GM23248 (cell line): ENCODE results near the gene PPM1H. TPM values are rescaled to one million over a fixed set of nuclear protein-coding genes. Genes with fewer than 3 reads are reported as not detected.

Source experiments
- DNase-seq: peaks from one replicate; pipeline ENCODE4 v3.0.0-alpha.2; 2015
- H2AFZ ChIP-seq: fragments of 200-600 bp; sonication (generic); 2 replicates; pipeline ENCODE4 v1.6.1; 2016; ENCODE audit warnings: antibody characterized with exemption
- H3F3A ChIP-seq: fragments of 200-600 bp; sonication (generic); 2 replicates; pipeline ENCODE4 v1.6.1; 2016; ENCODE audit warnings: mild to moderate bottlenecking, antibody characterized with exemption, mixed run types; ENCODE audit not compliant: insufficient read depth
- H3K27ac ChIP-seq: fragments of 200-600 bp; sonication (generic); 2 replicates; pipeline ENCODE4 v1.5.1; 2016; ENCODE audit warnings: mild to moderate bottlenecking
- H3K27me3 ChIP-seq: fragments of 200-600 bp; sonication (generic); replicated peaks from 2 replicates; pipeline ENCODE4 v1.6.1; 2016; ENCODE audit warnings: mild to moderate bottlenecking; ENCODE audit not compliant: insufficient read depth
- H3K36me3 ChIP-seq: fragments of 200-600 bp; sonication (generic); 2 replicates; pipeline ENCODE4 v1.6.1; 2016; ENCODE audit warnings: low read depth, mild to moderate bottlenecking
- H3K4me1 ChIP-seq: fragments of 200-600 bp; sonication (generic); 2 replicates; pipeline ENCODE4 v1.6.1; 2016; ENCODE audit warnings: mild to moderate bottlenecking; ENCODE audit not compliant: insufficient read depth
- H3K4me2 ChIP-seq: fragments of 200-600 bp; sonication (generic); one replicate; pipeline ENCODE4 v1.6.1; 2016; ENCODE audit warnings: mild to moderate bottlenecking; ENCODE audit not compliant: unreplicated experiment
- H3K4me3 ChIP-seq: fragments of 200-600 bp; sonication (generic); 2 replicates; pipeline ENCODE4 v1.5.1; 2016; ENCODE audit warnings: mild to moderate bottlenecking
- H3K79me2 ChIP-seq: fragments of 200-600 bp; sonication (generic); 2 replicates; pipeline ENCODE4 v1.6.1; 2016; ENCODE audit warnings: mild to moderate bottlenecking; ENCODE audit not compliant: insufficient read depth
- H3K9ac ChIP-seq: fragments of 200-600 bp; sonication (generic); 2 replicates; pipeline ENCODE4 v1.6.1; 2016; ENCODE audit warnings: mild to moderate bottlenecking
- H3K9me2 ChIP-seq: fragments of 200-600 bp; sonication (generic); 2 replicates; pipeline ENCODE4 v1.6.1; 2016; ENCODE audit warnings: mixed run types, mild to moderate bottlenecking, moderate library complexity; ENCODE audit not compliant: insufficient read depth
- H3K9me3 ChIP-seq: fragments of 200-600 bp; sonication (generic); one replicate; pipeline ENCODE4 v1.6.1; 2017; ENCODE audit warnings: low read depth
- H4K20me1 ChIP-seq: fragments of 200-600 bp; sonication (generic); 2 replicates; pipeline ENCODE4 v1.6.0; 2016; ENCODE audit not compliant: insufficient read depth
- EZH2 ChIP-seq: fragments of 200-600 bp; sonication (generic); IDR thresholded peaks from 2 replicates; pipeline ENCODE4 v1.6.1; 2018; ENCODE audit warnings: antibody characterized with exemption, mild to moderate bottlenecking; ENCODE audit not compliant: insufficient read depth, poor library complexity, severe bottlenecking
- EZH2phosphoT487 ChIP-seq: fragments of 200-600 bp; sonication (generic); IDR thresholded peaks from 2 replicates; pipeline ENCODE4 v1.6.1; 2018; ENCODE audit warnings: antibody characterized with exemption, moderate library complexity, mild to moderate bottlenecking, low read depth; ENCODE audit not compliant: insufficient read depth
- WGBS, 2 experiments: methylation state at CpG; one replicate each; pipeline ENCODE4 v1.1.6; 2015 to 2017; ENCODE audit warnings: low lambda C conversion rate in 2 of 2, low coverage in 1 of 2; ENCODE audit errors: missing lambda C conversion rate in 2 of 2; 5-methylcytosine and 5-hydroxymethylcytosine counted together
- in situ Hi-C: fragments of 300-500 bp; cut with MboI; formaldehyde crosslinking; loops from 2 replicates; pipeline ENCODE4 v1.15.0; 2020
- polyA plus RNA-seq: library from polyadenylated mRNA; unstranded; fragments of >200 nt; fragmentation: Nextera tagmentation; extraction: Ambion mirVana; gene quantifications from 2 replicates; pipeline ENCODE4 v1.2.1, GENCODE V29; 2016
- total RNA-seq: library from RNA; depleted of rRNA; stranded (reverse); fragments of >200 nt; shearing (Covaris generic); gene quantifications from 2 replicates; pipeline ENCODE4 v1.2.3, GENCODE V29; 2014

The PPM1H gene
- total and polyA plus RNA-seq, 2 experiments from 2014 or later: 0.13 to 1.2 TPM

DNA sequence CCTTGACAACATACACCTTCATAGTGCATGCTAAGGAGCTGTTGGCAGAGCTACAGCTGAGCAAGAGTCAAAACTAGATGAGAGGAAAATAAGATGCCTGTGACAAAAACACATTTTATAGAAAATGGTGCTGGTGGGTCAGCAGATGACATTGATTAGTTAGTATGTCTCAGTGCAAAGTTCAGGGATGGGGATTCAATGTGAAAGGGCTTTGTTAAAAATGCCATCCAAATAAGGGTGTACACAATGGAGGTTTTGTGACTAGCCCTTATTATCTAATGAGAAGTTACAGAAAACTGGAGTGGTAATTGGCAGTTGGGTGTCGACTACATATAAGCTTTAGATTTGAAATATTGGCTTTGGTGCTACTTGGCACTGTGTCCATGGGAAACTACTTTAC lies 299.3 kb downstream of the PPM1H start:
- 92 to 95% methylated on average over 1 of the region's 1 CpG for WGBS, 2 experiments
- H3K27ac ChIP-seq: no peak overlapping the region
- peaks cover 18% of the 10 kb centered on the region for H3K4me1 ChIP-seq
- H3K9me3 ChIP-seq: no peaks in the 10 kb centered on the region
- H3K79me2 ChIP-seq: no peaks in the 10 kb centered on the region
- DNase-seq: no peak
- H3K4me3 ChIP-seq: no peak overlapping the region
- H3K27me3 ChIP-seq: no peaks in the 10 kb centered on the region
- H2AFZ ChIP-seq: no peak overlapping the region
- H3K9ac ChIP-seq: no peak overlapping the region
- no peaks in the 10 kb centered on the region for H3K9me2 ChIP-seq
- H4K20me1 ChIP-seq: no peaks in the 10 kb centered on the region
- H3K4me2 ChIP-seq: no peak overlapping the region
- peaks cover 14% of the 10 kb centered on the region; the same call in 1 of the 2 replicates for H3F3A ChIP-seq
- no peaks in the 10 kb centered on the region for H3K36me3 ChIP-seq
- TF ChIP-seq EZH2 (no peak), EZH2phosphoT487 (no peak)
- in situ Hi-C loops: no loop called here

DNA sequence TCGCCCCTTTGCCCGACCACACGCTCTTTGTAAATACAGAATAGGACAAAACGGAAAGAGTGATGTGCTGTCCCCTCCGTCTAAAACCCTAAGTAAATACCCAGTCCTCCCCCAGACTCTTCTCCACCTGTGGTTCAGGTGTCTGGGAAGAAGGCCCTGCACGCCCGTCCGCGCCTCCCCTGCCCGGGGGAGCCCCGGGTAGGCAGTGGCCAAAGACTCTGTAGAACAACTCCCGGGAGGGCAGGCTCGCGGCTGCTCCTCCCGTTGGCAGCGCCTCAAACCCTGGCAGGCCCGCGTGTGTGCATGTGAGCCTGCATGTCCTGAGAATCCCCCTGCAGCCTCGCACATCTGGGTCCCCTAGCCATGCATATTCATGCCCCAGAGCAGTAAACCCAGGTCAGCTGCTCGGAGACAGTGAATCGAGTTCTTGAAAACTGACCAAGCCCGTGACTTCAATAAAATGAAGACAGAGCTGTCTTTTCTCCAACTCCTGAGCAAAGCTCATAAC lies 302.5 kb downstream of the PPM1H start:
- H3K9me3 ChIP-seq: no peaks in the 10 kb centered on the region
- WGBS, 2 experiments: 2 to 3% methylated on average over 18 to 22 of the region's 22 CpGs
- H3K4me2 ChIP-seq: peak overlapping the region; percentile 77
- no peaks in the 10 kb centered on the region for H3K27me3 ChIP-seq
- no peaks in the 10 kb centered on the region for H3K36me3 ChIP-seq
- no peaks in the 10 kb centered on the region for H4K20me1 ChIP-seq
- H3K9ac ChIP-seq: peak overlapping the region; percentile 72
- H3K9me2 ChIP-seq: no peaks in the 10 kb centered on the region
- H3K79me2 ChIP-seq: no peaks in the 10 kb centered on the region
- TF ChIP-seq EZH2phosphoT487: no peak
- H3K27ac ChIP-seq: peak overlapping the region; percentile 71
- peak; percentile 69 for DNase-seq
- in situ Hi-C loops: no loop called here
- H3K4me1 ChIP-seq: peaks cover 19% of the 10 kb centered on the region
- peak overlapping the region; percentile 74 for H2AFZ ChIP-seq
- peaks cover 23% of the 10 kb centered on the region for H3F3A ChIP-seq
- H3K4me3 ChIP-seq: peak overlapping the region; percentile 72

DNA sequence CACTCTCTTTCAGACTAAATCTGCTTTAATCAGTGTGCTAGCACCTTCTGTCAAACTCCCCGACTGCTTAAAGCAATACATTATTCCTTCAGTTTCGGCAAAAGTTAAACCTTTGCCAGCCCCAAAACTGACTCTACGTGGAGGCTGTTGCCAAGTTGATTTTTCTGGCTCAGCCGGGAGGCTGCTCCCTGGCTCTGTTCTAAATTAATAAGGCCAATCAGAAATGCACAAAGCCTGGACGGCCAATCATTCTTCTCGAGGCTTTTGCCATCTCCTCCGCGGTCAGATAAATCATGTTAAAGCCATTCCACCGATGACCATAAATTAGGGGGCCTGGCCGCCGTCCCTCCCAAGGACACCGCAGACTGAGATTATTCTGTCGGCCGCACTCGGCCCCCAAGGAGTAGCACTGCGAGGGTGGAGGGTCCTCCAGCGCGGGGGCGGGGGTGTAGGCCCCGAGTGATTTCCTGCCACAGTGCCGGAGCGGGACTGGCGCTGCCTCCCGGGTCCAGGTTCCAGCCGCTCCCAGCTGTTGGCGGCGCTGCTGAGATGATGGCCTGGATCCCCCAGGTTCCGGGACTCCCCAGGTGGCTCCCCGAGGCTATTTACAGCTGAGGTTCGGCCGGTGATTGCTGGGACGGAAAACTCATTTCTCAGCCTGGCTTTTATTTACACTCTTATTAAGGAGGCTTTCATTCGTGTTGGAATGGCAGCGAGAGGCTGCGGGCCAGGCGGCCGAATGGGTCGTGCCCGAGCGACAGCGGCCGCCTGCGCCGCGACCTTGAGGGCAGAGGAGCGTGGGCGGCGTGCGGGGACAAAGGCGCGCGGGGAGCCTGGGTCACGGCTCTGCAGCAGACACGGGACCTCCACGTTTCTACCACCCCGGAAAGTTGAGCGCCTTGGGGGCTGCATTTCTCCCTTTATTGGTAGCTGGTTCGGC lies 303.2 kb downstream of the PPM1H start:
- Histone ChIP-seq H3K9me2 (no peaks in the 10 kb centered on the region), H3K4me3 (peak overlapping the region; percentile 72), H3K27me3 (no peaks in the 10 kb centered on the region), H3F3A (peaks cover 31% of the 10 kb centered on the region), H3K79me2 (no peaks in the 10 kb centered on the region), H3K4me1 (peaks cover 19% of the 10 kb centered on the region), H3K36me3 (no peaks in the 10 kb centered on the region), H3K27ac (peak overlapping the region; percentile 71), H3K9me3 (no peaks in the 10 kb centered on the region), H2AFZ (peak overlapping the region; percentile 74), H4K20me1 (no peaks in the 10 kb centered on the region), H3K9ac (peak overlapping the region; percentile 72), H3K4me2 (peak overlapping the region; percentile 77)
- in situ Hi-C loops: no loop called here
- peak; percentile 90 for DNase-seq
- TF ChIP-seq EZH2 (no peak), EZH2phosphoT487 (0 out of 2 replicates have a peak, but pooled peaks have one; percentile 41)
- WGBS, 2 experiments: 1 to 2% methylated on average over 55 to 56 of the region's 58 CpGs

DNA sequence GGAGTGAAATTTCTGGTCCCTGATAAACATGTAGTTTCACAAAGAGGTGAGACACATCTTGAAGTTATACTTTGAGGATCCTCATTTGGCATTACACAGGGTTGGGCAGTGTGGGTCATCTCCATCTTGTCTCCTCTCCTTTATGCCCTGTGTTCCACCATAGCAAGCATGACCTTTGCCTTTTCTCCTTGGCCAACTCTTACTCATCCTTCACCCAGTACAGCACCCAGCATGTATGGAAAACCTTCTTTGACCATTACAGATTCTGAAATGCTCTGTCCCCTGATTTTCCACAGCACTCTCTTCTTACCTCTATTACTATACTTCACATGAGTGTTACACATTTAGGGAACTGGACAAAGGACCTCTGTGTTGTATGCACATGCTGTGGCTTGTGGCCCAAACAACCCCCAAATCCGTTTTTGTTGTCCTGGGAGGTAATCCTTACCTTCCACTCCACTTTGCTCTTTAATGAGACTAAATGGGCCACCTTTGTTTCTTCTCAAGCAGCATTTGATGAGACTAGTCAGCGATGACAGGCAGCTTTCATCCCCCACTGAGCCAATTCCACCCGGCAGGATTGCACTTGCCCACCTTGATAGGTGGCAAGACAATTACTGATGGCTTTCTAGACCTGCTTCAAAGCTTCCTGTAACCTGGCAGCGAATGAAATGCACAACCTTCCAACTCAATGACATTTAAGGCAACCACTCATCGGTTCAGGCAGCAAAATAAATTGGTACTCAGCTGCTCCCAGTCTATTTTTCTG lies 304.8 kb downstream of the PPM1H start:
- Histone ChIP-seq H3K27ac (no peak overlapping the region), H3K4me1 (peaks cover 20% of the 10 kb centered on the region), H3K27me3 (no peaks in the 10 kb centered on the region), H3K9me2 (no peaks in the 10 kb centered on the region), H3K4me3 (peak overlapping the region; percentile 72; the same call in 1 of the 2 replicates), H3K9ac (no peak overlapping the region), H3K36me3 (no peaks in the 10 kb centered on the region), H4K20me1 (no peaks in the 10 kb centered on the region), H3K9me3 (no peaks in the 10 kb centered on the region), H3K79me2 (no peaks in the 10 kb centered on the region), H2AFZ (no peak overlapping the region), H3K4me2 (peak overlapping the region; percentile 77), H3F3A (peaks cover 32% of the 10 kb centered on the region)
- DNase-seq: no peak
- 95 to 96% methylated on average over 5 of the region's 5 CpGs for WGBS, 2 experiments
- in situ Hi-C loops: no loop called here
- TF ChIP-seq EZH2 (no peak), EZH2phosphoT487 (no peak)
